ENCODE results near the gene WDFY4.

The WDFY4 gene

DNA sequence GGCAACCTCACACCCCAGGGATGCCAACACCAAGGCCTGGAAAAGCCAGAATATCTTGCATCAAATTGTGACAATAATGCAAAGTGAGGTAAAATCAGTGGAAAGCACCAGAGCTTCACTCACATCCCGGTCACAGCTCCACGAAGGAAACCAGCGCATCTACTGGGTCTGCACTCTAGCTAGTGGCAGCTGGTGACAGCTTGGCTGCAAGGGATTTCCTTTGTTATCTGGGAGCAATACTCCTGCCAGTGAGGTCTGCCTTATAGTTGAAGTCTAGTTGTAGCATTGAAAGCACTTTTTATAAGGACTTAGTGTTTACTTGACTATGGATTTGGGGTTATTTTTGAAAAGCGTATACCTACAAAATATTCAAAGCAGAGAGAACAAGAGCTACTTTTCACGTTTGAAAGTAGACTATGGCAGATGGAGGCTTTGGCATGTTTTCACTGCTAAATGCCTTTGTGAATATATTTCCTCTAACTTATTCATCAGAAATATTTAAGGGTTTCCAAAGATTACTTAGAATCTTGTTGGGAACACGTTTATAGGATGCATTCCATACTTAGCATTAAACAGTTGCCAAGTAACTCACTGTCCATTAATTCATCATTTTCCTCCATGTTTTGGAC is 26.1 kb downstream of the WDFY4 start:
- no peak for DNase-seq

DNA sequence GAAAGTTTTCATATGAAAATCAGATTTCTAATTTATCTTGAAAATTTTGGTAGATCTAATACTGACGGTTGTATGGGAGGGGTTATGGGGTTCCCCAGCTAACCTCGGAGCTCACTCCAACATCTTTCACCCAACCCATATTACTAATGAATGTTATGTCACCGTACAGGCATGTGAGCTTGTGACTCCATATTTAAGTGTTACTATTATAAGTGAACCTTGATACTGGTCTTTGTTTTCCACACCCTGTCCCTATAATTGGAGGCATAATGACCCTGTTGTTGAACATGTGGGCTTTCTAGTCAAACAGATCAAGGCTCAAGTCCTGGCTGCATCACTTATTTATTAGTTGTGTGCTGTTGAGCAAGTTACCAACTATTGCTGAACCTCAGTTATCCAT is 27.2 kb downstream of the WDFY4 start:
- DNase-seq, result no peak

DNA sequence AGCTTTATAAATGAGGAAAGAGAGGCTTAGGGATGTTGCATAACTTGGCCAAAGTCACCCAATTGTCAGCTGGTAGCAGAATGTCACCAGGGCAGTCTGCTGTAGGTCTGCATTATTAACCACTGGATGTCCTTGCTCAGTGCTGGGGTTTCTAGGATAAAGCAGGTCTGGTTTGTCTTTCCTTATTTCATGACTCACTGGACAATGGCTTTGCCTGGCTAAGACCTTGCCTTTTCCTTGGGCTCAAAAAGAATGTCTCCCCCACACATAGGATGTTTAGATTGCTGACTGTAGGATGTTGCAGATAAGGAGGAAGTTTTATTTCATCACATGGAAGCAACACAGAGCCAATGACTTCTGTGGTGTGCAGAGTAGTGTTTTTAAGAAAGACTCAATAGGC is 29.4 kb downstream of the WDFY4 start:
- DNase-seq, result no peak

DNA sequence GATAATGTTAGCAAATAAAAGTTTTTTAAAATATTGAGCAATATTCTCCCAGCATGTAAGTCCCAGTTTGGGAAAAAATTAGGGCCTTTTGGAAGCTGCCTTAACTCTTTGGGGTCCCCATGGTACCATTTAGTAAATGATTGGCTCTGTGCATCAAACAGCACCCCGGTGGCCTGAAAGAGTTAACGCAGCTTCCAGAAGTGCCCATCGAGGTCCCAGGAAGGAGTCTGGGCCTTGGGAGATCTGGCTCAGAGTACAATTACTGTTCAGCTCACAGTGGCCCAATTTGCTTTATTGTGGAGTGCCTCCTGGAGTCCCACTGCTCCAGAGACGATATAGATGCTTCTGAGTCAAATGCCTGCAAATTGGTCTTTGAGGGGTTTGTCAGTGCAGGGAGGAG is 31.7 kb downstream of the WDFY4 start:
- no peak for DNase-seq

DNA sequence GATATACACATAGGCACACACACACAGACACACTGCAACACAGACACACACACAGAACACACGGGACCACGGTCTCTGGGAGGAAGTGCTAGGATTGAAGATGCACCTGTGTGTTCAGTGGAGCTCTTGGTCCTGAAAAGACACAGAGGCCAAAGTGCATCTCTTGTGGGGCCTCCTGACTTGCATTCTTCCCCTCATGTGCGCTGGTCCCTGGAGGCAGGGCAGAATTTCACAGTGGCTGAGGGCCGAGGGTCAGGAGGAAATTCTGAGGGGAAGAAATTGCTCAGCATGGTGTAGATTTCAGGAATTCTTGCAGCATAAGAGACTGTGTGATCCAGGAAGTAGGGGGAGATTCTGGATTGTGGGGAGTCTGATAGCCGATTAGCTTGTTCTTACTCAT is 35.9 kb downstream of the WDFY4 start:
- DNase-seq, result no peak

DNA sequence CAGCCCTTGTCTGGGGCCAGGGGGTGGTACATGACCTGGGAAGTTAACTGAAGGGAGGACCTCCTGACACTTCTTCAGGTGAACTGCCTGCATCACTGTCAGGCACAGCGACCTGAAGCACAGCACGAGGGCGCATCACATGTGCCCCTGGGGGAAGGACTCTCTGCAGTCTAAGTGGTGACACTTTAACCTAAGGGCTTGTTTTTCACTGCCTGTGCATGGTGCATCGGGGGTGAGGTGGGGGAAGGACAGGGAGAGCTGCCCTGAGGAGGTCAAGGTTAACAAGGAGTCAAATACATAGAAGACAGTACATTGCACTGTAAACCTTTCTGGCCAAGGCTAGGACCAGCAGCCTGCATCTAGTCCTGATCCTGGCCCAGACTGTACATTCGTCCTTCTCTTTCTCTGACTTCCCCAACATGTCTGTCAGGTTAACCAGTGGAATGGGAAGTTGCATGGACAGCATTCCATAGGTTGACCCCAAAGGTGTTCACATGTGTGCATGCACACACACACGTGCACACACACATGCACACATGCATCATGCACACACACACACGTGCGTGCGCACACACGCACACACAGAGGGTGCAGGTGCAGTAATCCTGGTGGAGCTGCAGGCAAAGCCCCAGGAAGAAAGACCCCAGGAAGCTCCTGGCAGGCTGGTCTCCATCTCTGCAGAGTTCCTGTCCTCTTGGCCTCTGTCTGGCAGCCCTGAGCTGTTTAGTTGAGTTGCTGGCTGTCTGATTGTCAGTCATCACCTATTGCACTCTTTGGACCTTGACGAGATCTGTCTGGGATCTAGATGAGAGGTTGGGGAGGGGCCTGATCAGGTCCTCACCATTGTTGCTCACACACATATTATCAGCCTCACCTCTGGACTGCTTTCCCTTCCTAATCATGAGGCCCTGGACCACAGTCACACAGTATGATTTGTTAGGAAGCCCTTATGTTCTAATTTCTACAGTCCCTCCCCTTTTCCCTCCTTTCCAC is 37.8 kb downstream of the WDFY4 start:
- DNase-seq, result no peak

DNA sequence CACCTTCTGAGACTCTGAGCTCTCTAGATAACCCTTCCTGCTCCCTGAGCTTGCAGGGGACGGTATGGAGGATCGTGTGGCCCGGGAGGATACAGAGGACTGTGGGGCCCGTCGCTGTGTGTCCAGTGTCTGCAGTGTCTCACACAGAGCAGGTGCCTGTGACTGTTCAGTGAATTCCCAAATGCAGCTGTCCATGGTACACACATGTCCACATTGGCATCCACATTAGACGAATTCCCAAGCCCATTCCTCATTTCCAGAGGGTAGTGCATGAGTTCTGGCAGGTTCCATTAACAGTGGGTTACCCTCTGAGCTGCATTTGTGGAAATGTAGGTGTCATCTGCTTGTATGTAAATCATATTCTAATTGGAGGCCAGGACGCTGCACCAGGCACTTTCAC is 39.5 kb downstream of the WDFY4 start:
- no peak for DNase-seq

DNA sequence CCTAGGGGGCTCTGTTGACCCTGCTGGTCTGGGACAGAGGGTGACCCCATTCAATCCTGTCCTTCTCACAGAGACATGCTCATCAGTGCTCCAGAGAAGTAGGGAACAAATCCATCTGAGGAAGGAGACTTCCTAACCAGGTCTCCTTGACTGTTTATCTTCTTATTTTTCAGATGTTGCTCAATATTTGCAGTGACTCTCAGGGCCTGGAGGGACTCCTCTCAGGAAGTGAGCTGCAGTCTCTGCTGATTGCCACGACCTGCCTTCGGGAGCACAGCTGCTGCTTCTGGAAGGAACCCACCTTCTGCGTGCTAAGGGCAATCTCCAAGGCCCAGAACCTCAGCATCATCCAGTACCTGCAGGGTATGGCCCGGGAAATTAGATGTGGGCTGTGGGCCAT is 41.0 kb downstream of the WDFY4 start:
- no peak for DNase-seq

DNA sequence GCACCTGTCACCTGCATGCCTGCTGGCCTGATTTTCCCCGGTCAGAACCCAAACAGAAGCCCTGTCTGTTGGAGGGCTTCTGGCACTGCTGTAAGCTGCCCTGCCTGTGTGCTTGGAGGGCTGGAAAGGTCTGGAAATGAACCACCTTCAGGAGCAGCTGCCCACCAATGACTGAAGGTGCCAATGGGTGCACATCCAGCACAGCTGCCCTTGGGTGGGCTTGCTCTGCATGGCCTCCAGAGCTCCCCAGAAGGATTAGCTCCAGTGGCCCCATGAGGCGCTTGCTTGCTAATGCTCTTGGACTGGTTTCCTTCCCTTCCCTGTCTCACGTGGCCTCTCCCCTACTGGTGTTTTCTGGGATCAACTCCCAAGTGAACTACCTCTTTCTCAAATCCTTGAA is 43.2 kb downstream of the WDFY4 start:
- no peak for DNase-seq

DNA sequence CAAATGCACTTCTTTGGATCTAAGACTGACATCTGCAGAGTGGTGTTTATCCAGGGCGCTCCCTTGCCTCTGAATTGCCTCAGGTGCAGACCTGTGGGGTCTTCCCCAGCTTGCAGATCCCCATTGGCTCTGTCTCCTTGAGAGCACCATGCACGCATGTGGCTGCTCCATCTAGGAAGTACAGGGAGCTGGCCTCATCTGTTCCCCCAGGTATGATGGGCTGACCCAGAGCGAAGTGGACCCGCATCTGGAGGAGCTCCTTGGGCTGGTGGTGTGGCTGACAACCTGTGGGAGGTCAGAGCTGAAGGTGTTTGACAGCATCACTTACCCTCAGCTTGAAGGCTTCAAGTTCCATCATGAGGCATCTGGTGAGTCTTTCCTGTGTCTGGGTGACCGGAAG is 44.5 kb downstream of the WDFY4 start:
- DNase-seq, result no peak

DNA sequence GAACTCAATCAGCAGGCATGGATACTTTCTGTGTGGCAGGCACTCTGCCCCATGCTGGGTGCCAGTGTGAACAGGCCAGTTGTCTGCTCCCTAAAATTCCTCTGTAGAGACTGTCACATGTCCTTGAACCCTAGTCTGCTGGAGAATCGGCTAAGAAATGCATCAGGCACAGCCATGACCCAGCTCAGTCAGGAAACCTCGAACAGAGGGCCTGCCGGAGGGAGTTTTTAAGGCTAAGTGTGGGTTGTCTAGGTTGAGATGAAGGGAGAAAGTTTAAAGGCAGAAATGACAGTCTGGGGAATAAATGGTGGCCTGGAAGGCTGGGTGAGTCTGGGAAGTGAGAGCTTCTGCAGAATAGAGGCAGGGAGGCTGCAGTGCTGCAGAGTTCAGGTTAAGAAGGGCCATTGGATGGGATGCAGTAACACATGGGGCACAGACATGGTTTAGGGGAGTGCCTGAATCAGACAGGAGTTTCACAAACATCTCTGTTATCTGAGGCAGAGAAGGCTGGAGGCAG is 45.3 kb downstream of the WDFY4 start:
- no peak for DNase-seq

DNA sequence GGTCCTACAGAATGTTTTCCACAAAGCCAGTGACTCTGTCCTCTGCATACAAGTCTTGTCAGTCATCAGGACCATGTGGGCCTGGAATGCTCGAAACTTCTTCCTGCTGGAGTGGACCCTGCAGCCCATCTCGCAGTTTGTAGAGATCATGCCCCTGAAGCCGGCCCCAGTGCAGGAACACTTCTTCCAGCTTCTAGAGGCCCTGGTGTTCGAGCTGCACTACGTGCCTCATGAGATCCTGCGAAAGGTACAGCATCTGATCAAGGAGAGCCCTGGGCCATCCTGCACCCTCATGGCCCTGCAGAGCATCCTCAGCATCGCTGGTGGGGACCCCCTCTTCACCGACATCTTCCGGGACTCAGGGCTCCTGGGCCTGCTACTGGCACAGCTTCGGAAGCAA is 46.5 kb downstream of the WDFY4 start:
- DNase-seq, result no peak

DNA sequence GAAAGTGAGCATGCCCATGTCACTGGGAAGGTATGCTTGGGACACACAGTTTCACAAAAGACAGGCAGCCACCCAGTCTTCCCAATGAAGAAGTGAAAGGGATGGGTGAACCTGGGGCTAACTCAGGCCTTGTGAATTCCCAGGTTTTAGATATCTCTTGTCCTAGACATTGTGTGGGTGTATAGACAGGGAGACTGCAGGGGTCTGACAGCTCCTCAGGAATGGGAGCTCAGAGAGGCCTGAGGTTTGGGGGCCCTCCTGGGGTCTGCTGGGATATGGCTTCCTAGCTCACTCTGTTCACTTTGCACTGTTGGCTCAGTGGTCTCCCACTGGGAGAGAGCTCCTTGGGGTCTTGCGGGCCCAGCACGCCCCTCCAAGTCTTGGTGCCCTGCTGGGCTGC is 47.0 kb downstream of the WDFY4 start:
- no peak for DNase-seq

DNA sequence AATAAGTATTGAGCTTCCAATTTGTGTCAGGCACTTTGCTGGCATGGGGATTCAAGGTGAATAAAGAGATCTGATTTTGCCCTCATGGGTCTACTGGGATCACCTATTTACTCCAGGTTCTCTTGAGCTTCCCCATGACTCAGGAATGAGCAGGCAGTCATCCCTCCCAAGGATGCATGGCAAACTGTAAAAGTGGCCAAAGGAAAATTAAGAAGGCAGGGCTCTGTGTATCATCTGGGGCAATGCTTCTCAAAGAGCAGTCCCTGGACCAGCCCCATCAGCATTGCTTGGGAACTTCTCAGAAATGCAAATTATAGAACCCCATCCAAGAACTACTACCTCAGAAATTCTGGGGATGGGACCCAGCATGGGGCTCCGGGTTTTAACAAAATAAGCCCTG is 48.7 kb downstream of the WDFY4 start:
- no peak for DNase-seq

DNA sequence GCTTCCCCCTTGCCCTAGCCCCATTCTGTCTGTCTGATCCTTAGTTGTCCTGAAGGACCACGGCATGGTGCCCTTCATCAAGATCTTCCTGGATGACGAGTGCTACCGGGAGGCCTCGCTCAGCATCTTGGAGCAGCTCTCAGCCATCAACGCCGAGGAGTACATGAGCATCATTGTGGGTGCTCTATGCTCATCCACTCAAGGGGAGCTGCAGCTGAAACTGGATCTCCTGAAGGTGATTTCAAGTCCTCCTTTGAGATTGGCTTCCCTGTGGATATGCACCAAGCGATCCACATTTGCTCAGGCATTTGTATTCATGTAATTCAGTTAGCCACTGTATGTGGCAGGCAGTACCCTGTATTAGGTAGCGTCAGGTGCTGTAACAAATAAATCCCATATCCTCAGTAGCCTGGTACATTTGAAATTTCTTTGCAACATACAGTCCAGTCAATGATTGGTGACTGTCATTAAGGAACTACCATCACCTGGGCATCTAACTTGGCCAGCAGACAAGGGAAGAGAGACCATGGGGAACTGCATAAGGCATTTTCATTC is 51.2 kb downstream of the WDFY4 start:
- no peak for DNase-seq

DNA sequence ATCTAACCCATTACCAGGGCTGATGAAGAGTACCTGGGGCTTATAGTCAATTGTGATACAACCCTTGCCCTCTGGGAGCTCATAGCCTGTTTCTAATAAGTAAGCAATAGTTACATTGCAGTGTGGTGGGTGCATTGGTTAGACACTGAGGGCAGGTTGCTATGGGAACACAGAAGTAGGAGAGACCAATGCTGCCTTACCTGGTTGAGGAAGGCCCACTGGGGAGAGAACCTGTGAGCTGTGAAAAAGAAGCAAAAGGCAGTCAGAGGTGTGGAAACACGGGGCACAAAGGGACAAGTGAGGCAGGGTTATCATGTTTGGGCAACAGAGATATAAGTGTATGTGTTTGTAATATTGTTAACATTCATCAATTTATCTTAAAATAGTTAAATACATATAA is 51.9 kb downstream of the WDFY4 start:
- DNase-seq, result no peak

DNA sequence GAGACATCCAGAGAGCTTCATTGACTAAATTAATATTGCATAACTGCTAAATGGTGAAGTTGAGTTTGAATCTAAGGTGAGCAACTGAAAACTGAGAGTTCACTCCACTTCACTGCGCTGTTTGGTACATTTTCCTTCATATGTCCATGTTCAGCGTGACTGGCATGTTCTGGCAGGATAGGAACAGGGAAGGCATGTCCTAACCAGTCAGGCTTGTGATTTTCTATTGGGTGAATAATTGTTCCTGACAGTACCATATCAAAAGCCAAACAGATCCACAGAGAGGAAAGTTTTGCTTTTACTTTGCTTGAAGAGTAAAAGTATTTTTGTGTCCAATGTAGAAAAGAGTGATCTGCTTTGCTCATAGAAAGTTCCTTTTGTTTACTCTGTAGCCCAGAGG is 53.2 kb downstream of the WDFY4 start:
- no peak for DNase-seq

DNA sequence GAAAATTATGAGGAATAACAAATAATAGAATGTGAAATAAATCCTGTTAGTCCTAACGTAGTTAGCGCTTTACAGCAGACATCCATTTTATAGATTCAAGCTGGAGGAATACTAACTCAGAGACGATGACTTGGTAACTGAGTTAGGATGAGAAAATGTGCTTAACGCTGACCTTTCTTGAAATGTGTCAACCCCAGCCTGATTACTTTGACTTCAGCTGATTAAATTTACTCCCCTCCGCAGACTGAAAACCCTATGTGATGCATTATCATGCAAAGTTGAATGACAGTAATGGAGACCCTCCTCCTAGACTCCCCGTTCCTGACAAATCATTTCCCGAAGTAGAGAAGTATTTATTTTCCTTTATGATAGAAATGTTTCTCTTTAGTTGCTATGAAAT is 54.5 kb downstream of the WDFY4 start:
- no peak for DNase-seq

DNA sequence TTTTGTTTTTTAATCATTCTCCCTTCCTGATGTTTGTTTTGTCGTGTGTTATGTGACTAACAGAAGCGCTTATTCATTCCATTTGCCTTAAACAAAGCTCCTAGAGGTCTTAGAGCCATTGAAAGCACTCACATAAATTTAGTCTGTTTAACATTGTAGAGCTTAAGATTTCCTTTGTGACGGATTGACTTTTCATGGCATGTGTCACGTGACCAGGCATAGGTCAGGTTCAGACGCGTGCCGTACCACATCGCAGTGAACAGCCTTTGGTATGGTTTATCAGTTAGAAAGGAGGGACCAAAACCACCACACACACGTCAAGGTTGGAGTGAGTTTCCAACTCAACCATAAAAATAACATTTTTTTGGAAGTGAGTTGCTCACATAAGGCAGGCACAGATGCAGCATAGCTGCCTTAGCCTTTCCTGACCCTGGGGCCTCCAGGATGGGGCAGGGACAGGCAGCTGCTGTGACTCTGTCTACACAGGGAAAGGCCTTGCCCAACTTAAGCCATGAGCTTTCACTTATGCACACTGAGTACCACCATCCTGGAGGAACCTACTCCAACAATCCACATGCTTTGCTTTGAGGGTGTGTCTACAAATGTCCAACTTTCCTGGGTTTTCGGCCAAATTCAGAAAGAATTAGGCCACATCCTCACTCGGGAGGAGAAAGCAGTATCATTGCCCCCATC is 55.5 kb downstream of the WDFY4 start:
- no peak for DNase-seq

DNA sequence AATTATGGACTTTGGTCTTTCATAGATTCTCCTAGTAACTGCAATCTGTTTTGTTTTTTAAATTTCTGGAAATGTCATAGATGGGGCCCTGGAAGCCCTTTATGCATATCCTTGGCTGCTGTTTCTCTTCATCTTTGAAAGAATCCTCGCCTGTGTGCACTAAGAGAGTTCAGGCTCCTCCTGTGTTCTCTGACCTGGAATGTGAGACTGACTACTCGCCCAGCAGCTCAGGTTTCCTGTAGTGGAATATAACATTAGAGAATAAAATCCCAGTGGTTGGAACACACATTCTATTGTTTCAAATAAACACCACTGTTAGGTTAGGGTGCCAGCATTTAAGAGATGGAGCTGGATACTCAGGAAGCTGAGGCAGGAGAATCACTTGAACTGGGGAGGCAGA is 56.3 kb downstream of the WDFY4 start:
- no peak for DNase-seq

DNA sequence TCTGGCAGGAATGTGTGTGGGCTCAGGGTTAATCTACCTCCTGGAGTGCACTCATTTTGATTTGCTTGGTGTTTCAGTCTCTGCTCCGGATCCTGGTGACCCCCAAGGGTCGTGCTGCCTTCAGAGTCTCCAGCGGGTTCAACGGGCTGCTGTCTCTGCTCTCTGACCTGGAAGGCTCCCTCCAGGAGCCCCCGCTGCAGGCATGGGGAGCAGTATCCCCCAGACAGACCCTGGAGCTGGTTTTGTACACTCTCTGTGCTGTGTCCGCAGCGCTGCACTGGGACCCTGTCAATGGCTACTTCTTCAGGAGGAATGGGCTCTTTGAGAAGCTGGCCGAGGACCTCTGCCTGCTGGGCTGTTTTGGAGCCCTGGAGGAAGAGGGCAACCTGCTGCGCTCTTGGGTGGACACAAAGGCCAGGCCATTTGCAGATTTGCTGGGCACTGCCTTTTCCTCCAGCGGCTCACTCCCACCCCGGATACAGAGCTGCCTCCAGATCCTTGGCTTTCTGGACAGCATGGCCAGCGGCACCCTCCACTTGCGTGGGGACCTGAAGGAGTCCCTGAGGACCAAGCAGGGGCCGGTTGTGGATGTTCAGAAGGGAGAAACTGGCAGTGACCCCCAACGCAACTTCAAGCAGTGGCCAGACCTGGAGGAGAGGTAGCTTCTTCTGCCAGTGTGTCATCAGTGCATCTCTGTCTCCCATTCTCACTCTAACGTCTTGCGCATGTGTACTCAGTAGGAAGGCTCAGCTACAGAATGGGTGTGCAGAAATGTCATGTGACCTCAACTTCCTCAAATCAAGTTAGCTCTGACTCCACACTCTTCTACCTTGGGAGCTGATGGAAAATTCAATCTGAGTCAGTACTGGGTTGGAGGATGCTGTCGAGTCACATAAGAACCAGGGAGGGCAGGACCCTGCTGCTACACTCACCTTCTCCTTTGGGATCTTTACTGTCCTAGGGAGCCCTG is 58.5 kb downstream of the WDFY4 start:
- DNase-seq, result no peak

DNA sequence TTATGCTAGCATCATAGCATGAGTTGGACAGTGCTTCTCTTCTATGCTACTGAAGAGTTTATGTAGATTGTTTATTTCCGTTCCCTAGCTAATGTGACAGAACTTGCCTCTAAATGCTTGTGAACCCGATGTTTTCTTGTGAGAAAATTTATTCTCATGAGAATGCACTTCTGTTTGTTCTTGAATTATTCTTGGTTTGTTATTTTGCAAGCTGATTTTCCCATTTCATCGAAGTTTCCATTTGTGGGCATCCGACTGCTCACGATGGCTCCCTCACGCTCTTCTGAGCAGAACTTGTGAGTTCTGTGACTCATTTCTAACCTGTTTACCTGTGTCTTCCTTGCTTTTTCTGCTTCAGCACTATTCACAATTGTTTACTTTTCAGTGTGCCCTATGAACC is 59.9 kb downstream of the WDFY4 start:
- DNase-seq, result no peak
